Nephron progenitor cell (in vitro differentiated cells): ENCODE data around the gene NBEA.
"Not testable (repeated sequence)": the region's sequence is repeated elsewhere in the genome, so short reads cannot be mapped to it uniquely, and the experiment has no call there.

Experiments
- DNase-seq: peaks from one replicate; pipeline ENCODE4 v3.0.0; 2021
- H3K27ac Mint-ChIP-seq: 2 replicates; pipeline ENCODE4 v1.8.0; 2021; ENCODE audit warnings: mild to moderate bottlenecking, moderate library complexity, mixed read lengths
- H3K27me3 Mint-ChIP-seq: 2 replicates; pipeline ENCODE4 v1.8.0; 2021; ENCODE audit warnings: mild to moderate bottlenecking, low read depth, mixed read lengths; ENCODE audit not compliant: poor library complexity
- H3K36me3 Mint-ChIP-seq: 2 replicates; pipeline ENCODE4 v1.8.0; 2021; ENCODE audit warnings: low read depth, mixed read lengths
- H3K4me1 Mint-ChIP-seq: 2 replicates; pipeline ENCODE4 v1.8.0; 2021; ENCODE audit warnings: mixed read lengths
- H3K4me3 Mint-ChIP-seq: 2 replicates; pipeline ENCODE4 v1.8.0; 2021; ENCODE audit warnings: mild to moderate bottlenecking, moderate library complexity, mixed read lengths
- H3K9me3 Mint-ChIP-seq: 2 replicates; pipeline ENCODE4 v1.8.0; 2021; ENCODE audit warnings: mild to moderate bottlenecking, moderate library complexity, mixed read lengths
- TF ChIP-seq, protein P1 (sequence below): fragments of 200-600 bp; sonication (generic); IDR thresholded peaks from 2 replicates; pipeline ENCODE4 v1.5.0; 2021; ENCODE audit warnings: antibody characterized with exemption

The NBEA gene

GRCh38 chr13:35086667-35087066, 144.6 kb downstream of the NBEA start:
- peaks cover 25% of the 10 kb centered on the region for H3K9me3 Mint-ChIP-seq
- no peak overlapping the region for H3K27ac Mint-ChIP-seq
- TF ChIP-seq, protein P1, sequence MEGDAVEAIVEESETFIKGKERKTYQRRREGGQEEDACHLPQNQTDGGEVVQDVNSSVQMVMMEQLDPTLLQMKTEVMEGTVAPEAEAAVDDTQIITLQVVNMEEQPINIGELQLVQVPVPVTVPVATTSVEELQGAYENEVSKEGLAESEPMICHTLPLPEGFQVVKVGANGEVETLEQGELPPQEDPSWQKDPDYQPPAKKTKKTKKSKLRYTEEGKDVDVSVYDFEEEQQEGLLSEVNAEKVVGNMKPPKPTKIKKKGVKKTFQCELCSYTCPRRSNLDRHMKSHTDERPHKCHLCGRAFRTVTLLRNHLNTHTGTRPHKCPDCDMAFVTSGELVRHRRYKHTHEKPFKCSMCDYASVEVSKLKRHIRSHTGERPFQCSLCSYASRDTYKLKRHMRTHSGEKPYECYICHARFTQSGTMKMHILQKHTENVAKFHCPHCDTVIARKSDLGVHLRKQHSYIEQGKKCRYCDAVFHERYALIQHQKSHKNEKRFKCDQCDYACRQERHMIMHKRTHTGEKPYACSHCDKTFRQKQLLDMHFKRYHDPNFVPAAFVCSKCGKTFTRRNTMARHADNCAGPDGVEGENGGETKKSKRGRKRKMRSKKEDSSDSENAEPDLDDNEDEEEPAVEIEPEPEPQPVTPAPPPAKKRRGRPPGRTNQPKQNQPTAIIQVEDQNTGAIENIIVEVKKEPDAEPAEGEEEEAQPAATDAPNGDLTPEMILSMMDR = no peak
- peaks cover 36% of the 10 kb centered on the region for H3K36me3 Mint-ChIP-seq
- no peaks in the 10 kb centered on the region for H3K27me3 Mint-ChIP-seq
- H3K4me3 Mint-ChIP-seq = no peak overlapping the region
- no peaks in the 10 kb centered on the region for H3K4me1 Mint-ChIP-seq
- no peak for DNase-seq

GRCh38 chr13:35092251-35092650, 150.2 kb downstream of the NBEA start:
- DNase-seq = no peak
- Mint-ChIP-seq H3K27ac (no peak overlapping the region), H3K4me3 (no peak overlapping the region), H3K9me3 (no peaks in the 10 kb centered on the region), H3K27me3 (no peaks in the 10 kb centered on the region), H3K36me3 (peaks cover 6% of the 10 kb centered on the region), H3K4me1 (no peaks in the 10 kb centered on the region)
- TF ChIP-seq, protein P1 = no peak

DNA sequence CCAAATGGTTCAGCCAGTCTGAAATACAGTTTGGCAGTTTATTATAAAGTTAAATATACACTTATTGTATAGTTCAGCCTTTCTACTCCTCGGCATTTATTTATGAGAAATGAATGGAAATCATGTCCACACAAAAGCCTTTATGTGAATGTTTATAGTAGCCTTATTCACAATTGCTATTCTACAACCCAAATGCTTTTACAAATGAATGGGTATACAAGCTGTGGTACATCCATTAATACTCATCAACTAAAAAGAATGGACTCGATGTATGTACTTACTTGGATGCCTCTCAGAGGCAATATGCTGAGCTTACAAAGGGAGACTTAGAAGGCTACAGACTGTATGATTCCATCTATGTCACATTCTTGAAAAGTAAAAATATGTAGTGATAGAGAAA, 150.7 kb downstream of the NBEA start:
- Mint-ChIP-seq H3K27me3 (no peaks in the 10 kb centered on the region), H3K27ac (no peak overlapping the region), H3K9me3 (no peaks in the 10 kb centered on the region), H3K4me3 (no peak overlapping the region), H3K4me1 (no peaks in the 10 kb centered on the region), H3K36me3 (peaks cover 2% of the 10 kb centered on the region)
- DNase-seq = no peak
- TF ChIP-seq, protein P1 = no peak

DNA sequence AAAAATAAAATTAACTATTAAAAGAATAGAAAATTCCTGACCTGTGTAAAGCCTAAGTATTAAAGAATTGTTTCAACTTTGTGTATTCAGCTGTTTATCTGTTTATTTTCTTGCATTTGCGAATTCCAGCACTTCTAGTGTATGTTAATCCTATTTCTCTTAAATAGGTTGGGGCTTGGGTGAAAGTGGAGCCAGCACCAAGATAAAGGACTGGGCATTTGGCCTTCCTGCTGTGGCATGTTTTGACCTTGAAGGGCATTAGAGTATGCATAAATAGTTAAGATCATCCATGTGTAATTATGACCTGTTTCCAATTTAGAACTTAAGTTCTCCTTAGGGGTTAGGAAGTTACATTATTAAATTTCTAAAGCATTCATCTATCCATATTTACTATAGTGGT, 151.3 kb downstream of the NBEA start:
- peaks cover 3% of the 10 kb centered on the region for H3K36me3 Mint-ChIP-seq
- H3K9me3 Mint-ChIP-seq = peaks cover 2% of the 10 kb centered on the region
- TF ChIP-seq, protein P1 = no peak
- no peaks in the 10 kb centered on the region for H3K4me1 Mint-ChIP-seq
- no peaks in the 10 kb centered on the region for H3K27me3 Mint-ChIP-seq
- H3K27ac Mint-ChIP-seq = no peak overlapping the region
- H3K4me3 Mint-ChIP-seq = no peak overlapping the region
- no peak for DNase-seq

DNA sequence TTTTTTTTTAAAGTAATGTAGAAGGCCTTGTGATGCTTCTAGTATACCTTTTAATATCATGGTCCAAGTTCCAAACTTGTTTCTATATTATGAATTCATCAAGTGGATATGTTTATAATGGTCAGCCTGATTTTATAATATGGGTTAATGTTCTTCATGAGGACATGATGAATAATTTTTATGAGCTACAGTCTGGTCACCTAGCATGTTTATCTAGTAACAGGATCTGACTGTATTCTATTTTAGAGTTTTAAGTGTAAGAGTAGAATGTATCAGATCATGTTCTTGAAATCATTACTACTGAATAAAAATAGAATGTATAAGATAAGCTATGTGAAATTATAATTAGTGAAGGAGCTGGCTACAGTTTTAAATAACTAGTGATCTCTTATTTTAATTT, 164.7 kb downstream of the NBEA start:
- not testable (repeated sequence) for H3K27ac Mint-ChIP-seq, H3K4me3 Mint-ChIP-seq, H3K9me3 Mint-ChIP-seq, DNase-seq, H3K36me3 Mint-ChIP-seq, H3K27me3 Mint-ChIP-seq, H3K4me1 Mint-ChIP-seq

DNA sequence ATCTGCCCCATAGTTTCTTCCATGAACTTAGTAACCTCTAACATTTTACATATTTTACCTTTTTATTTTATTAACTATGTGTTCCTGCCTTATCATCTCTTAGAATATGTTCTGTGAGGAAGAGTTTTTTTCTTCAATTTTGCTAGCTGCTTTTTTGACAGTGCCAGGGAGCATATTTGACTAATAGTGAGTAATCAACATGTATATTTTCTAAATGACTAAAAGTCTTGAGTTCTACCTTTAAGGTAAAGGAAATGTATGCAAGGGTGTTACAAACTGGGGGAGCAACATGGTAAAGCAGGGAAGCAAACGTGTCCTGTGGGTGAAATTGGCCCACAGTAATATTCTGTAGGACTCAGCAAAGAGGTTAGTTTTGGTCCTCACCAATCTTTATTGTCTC, 165.5 kb downstream of the NBEA start:
- DNase-seq = no peak
- H3K27me3 Mint-ChIP-seq = no peaks in the 10 kb centered on the region
- H3K27ac Mint-ChIP-seq = no peak overlapping the region
- no peaks in the 10 kb centered on the region for H3K9me3 Mint-ChIP-seq
- no peaks in the 10 kb centered on the region for H3K4me1 Mint-ChIP-seq
- no peak overlapping the region for H3K4me3 Mint-ChIP-seq
- TF ChIP-seq, protein P1 = no peak
- H3K36me3 Mint-ChIP-seq = no peaks in the 10 kb centered on the region

DNA sequence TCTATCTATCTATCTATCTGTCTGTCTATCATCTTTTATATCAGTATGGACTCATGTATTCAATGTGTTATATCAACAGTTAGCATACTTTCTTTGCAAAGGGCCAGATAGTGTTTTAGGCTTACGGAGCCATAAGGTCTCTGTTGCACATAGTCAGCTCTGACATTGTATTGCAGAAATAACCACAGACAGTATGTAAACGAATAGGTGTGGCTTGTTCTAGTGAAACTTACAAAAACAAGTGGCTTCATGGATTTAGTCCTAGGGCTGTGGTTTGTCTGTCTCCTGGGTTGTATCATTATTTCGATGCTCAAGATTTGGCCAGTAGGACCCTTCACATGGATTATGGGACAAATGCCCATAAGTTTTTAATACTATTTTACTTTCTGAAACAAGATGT, 171.5 kb downstream of the NBEA start:
- H3K36me3 Mint-ChIP-seq, H3K4me1 Mint-ChIP-seq, H3K27ac Mint-ChIP-seq, H3K4me3 Mint-ChIP-seq, H3K9me3 Mint-ChIP-seq, DNase-seq, H3K27me3 Mint-ChIP-seq: not testable (repeated sequence)
